ENCODE data around the gene EID3. TPM values are rescaled to one million over a fixed set of nuclear protein-coding genes. Genes with fewer than 3 reads are reported as not detected.
A peak's percentile ranks its signal among the peaks of the same experiment; 100 is the strongest.
"Not testable (repeated sequence)": the region's sequence is repeated elsewhere in the genome, so short reads cannot be mapped to it uniquely, and the experiment has no call there.

EID3 gene
- total RNA-seq, 1 experiment from 2014 or later: 3.2 TPM

DNA sequence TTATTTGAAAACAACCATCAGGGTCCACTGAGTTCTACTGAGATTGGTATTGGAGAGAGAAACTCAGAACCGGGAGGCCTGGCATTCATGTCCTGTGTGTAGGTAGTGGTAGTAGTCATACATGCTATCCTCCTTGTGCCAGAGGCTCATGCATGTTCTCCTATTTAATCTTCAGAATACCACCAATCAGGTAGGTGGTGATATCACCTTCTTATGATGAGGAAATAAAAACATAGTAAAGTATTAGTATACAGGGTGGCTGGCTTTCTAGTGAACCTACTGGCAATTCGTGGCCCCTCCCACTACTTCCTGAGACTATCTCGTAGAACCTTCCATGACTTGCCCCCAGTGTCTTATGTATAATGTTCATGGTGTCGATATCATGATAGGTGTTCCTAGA lies 40.5 kb upstream of the EID3 start:
- TF ChIP-seq, protein P1, sequence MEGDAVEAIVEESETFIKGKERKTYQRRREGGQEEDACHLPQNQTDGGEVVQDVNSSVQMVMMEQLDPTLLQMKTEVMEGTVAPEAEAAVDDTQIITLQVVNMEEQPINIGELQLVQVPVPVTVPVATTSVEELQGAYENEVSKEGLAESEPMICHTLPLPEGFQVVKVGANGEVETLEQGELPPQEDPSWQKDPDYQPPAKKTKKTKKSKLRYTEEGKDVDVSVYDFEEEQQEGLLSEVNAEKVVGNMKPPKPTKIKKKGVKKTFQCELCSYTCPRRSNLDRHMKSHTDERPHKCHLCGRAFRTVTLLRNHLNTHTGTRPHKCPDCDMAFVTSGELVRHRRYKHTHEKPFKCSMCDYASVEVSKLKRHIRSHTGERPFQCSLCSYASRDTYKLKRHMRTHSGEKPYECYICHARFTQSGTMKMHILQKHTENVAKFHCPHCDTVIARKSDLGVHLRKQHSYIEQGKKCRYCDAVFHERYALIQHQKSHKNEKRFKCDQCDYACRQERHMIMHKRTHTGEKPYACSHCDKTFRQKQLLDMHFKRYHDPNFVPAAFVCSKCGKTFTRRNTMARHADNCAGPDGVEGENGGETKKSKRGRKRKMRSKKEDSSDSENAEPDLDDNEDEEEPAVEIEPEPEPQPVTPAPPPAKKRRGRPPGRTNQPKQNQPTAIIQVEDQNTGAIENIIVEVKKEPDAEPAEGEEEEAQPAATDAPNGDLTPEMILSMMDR (IDR thresholded peaks at IDR 0.05; ENCODE audit: insufficient read depth in 1 of 2, low read depth in 1 of 2, low read length in 1 of 2, severe bottlenecking in 1 of 2, unreplicated experiment in 1 of 2): no peak
- no TSS peak for BruUV-seq (replicated peaks)
- Histone ChIP-seq H3K9me3 (no peaks in the 10 kb centered on the region), H3K4me3 (ENCODE audit: low read depth, low read length) (no peak overlapping the region), H3K36me3 (ENCODE audit: control insufficient read depth, insufficient read depth, low read length) (no peaks in the 10 kb centered on the region), H3K27me3 (replicated peaks; ENCODE audit: control insufficient read depth, insufficient read depth, low read length) (no peaks in the 10 kb centered on the region), H3K4me1 (no peaks in the 10 kb centered on the region)
- Mint-ChIP-seq H3K27ac (ENCODE audit: unreplicated experiment) (no peak overlapping the region), H3K4me1 (ENCODE audit: low read depth, unreplicated experiment) (no peaks in the 10 kb centered on the region), H3K27me3 (ENCODE audit: insufficient read depth, unreplicated experiment) (no peaks in the 10 kb centered on the region), H3K36me3 (ENCODE audit: insufficient read depth, unreplicated experiment) (no peaks in the 10 kb centered on the region), H3K4me3 (ENCODE audit: unreplicated experiment) (no peak overlapping the region), H3K9me3 (ENCODE audit: unreplicated experiment) (no peaks in the 10 kb centered on the region)
- ChIA-PET POLR2A (no interaction called here), CTCF (no interaction called here)
- intact Hi-C loops (cut with micrococcal nuclease; ENCODE audit: unreplicated experiment): no loop called here
- DNase-seq: no peak

DNA sequence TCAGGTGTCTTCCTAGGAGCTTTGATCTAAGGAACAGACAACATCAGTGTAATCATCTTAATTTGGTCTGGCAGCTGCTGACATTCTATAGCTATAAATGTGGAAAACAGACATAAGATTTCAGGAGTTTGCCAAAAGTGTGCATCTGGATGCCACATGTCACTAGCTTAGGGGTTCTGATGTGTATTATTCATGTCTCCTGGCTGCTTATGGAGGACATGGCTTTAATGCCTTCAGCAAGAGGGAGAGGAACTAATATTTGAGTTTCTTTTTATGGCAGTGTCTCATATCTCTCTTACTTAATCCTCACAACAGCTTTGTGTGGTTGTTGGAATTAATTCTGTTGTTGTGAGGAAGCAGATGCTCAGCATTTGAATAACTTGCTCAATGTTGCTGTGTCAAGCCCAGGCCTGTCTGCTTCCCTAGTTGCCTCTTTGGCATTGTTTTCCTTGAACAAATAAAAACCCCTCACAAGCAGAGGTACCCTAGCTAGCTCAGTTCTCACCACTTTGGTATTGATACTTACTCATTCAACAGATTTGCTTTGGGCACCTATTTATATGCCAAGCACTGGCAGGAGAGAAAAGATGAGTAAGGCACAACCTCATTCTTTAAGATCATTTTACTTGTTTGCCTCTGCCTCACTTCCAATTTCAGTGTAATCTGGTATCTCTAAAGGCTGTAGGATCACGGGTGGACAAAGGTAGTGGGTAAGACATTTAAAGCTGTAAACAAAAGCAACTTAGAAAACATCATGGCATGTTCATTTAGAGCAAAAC lies 39.8 kb upstream of the EID3 start:
- Mint-ChIP-seq H3K27ac (ENCODE audit: unreplicated experiment) (no peak overlapping the region), H3K36me3 (ENCODE audit: insufficient read depth, unreplicated experiment) (no peaks in the 10 kb centered on the region), H3K27me3 (ENCODE audit: insufficient read depth, unreplicated experiment) (no peaks in the 10 kb centered on the region)

DNA sequence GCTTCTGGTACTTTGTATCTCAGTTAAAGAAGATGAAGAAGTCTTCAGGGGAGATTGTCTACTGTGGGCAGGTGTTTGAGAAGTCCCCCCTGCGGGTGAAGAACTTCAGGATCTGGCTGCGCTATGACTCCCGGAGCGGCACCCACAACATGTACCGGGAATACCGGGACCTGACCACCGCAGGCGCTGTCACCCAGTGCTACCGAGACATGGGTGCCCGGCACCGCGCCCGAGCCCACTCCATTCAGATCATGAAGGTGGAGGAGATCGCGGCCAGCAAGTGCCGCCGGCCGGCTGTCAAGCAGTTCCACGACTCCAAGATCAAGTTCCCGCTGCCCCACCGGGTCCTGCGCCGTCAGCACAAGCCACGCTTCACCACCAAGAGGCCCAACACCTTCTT lies 38.1 kb upstream of the EID3 start:
- DNase-seq; H3K9me3 ChIP-seq; H3K4me3 Mint-ChIP-seq (ENCODE audit: unreplicated experiment); H3K27me3 ChIP-seq (replicated peaks; ENCODE audit: control insufficient read depth, insufficient read depth, low read length); H3K4me1 ChIP-seq; H3K36me3 ChIP-seq (ENCODE audit: control insufficient read depth, insufficient read depth, low read length); H3K9me3 Mint-ChIP-seq (ENCODE audit: unreplicated experiment); CTCF ChIA-PET; H3K4me1 Mint-ChIP-seq (ENCODE audit: low read depth, unreplicated experiment); H3K27ac Mint-ChIP-seq (ENCODE audit: unreplicated experiment); H3K4me3 ChIP-seq (ENCODE audit: low read depth, low read length); H3K36me3 Mint-ChIP-seq (ENCODE audit: insufficient read depth, unreplicated experiment); POLR2A ChIA-PET; H3K27me3 Mint-ChIP-seq (ENCODE audit: insufficient read depth, unreplicated experiment); intact Hi-C loops (cut with micrococcal nuclease; ENCODE audit: unreplicated experiment): not testable (repeated sequence)
- TSS peak; percentile 70 for BruUV-seq (replicated peaks)

More for the DNA sequence above, 39.8 kb upstream of the EID3 start:
- TF ChIP-seq, protein P1 (IDR thresholded peaks at IDR 0.05; ENCODE audit: insufficient read depth in 1 of 2, low read depth in 1 of 2, low read length in 1 of 2, severe bottlenecking in 1 of 2, unreplicated experiment in 1 of 2): no peak
- Histone ChIP-seq H3K9me3 (no peaks in the 10 kb centered on the region), H3K4me3 (ENCODE audit: low read depth, low read length) (no peak overlapping the region), H3K36me3 (ENCODE audit: control insufficient read depth, insufficient read depth, low read length) (no peaks in the 10 kb centered on the region), H3K4me1 (no peaks in the 10 kb centered on the region), H3K27me3 (replicated peaks; ENCODE audit: control insufficient read depth, insufficient read depth, low read length) (no peaks in the 10 kb centered on the region)
- CTCF ChIA-PET: no interaction called here
- POLR2A ChIA-PET: no interaction called here
- Mint-ChIP-seq H3K4me3 (ENCODE audit: unreplicated experiment) (no peak overlapping the region), H3K9me3 (ENCODE audit: unreplicated experiment) (no peaks in the 10 kb centered on the region), H3K4me1 (ENCODE audit: low read depth, unreplicated experiment) (no peaks in the 10 kb centered on the region)
- no TSS peak for BruUV-seq (replicated peaks)
- no peak for DNase-seq
- intact Hi-C loops (cut with micrococcal nuclease; ENCODE audit: unreplicated experiment): no loop called here

Measured in Caco-2 (cell line).